Pons (tissue), 1 donor: ENCODE results near the gene ERICH3.

Source experiments
- DNase-seq: peaks from one replicate; pipeline ENCODE4 v3.0.0-alpha.2; 2016; ENCODE audit warnings: low spot score

Gene ERICH3

DNA sequence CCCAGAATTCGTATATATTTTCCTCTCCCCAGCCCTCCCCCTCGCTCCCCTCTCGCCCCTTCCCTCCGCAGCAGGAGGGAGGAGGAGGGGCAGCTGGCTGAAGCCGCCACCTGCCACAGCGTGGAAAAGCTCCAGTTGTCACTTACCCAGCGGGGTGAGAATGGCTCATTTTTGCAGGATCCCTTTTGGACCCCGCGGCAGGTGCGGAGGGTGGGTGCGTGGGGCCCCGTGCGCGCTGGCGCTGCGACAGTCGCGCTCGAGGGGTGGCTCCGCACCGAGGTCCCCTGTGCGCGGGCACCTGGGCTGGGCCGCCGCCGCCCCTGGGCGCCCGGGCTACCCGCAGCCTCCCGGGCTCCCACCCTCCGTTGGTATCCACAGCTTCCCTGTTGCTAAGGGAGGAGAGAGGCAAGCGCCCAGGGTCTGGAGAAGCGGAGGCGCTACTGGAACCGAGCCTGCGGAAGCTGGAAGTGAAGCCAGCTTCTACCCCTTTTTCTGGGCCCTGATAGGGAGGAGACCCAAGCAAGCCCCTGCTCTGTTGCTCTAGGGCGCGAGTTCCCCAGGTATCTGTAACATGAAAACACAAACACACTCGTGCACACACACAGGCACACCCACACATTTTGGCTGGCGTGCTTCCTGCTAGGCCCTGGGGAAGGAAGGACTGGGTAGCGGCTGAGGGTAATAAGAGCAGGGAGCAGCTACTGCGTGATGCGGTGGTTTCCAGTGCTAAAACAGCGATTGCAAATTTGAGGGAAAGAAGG, at the start of gene ERICH3:
TSS of gene ERICH3 (minus strand) at position 442 of the 761 bp plus-strand sequence. CDS start at position 169, 273 bp downstream.
- DNase-seq = no peak

DNA sequence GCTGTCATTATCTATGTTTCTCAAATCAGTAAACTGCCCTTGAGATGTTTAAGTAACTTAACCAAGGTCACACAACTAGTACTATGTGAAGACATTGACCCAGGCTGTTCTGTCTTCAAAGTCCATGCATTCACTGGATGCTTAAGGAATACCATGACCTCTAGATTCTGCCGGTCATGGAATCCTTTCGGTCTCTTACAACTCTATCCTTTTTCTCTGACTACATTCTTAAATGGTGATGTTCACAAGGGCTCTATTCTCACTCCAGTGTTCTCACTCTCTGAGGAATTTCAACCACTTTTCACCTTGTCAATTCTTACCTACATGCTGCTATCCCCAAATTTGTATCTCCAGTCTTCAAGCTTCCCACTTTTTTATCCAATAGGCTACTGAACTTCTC, 44.0 kb upstream of the ERICH3 start:
- no peak for DNase-seq

DNA sequence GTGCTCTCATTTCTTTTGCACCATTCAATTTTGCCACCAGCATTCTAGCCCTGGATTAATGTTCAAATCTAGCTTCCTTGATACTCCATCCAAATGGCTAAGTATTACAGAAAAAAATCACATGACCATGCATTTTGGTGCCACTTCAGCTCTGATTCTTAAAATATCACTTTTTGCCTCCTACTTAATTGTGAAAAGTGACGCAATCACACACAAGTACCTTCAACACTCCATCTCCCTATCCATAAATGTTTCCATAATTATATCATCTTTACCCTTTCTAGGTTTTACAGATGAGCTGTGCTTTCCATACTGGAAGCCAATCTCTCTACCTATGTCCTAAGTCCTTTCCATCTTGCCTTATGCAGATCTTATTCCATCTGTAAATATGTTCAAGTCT, 43.2 kb upstream of the ERICH3 start:
- DNase-seq = no peak

- no peak for DNase-seq
These were observed 42.2 kb upstream of the ERICH3 start for GRCh38 chr1:74715806-74716205.

DNA sequence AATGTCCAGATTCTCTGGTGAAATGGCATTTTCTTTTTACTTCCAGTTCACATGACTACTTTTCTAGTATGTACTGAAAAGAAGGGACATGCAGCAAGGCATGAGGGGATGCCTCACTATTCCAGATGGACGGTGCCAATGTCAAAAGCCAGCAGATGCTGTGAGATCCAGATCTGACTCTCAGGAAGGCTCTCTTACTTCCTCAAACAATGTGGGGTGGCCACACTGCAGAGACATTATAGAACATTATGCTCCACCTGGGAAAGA, 41.6 kb upstream of the ERICH3 start:
- no peak for DNase-seq

GRCh38 chr1:74714429-74715235, 41.0 kb upstream of the ERICH3 start:
- no peak for DNase-seq

DNA sequence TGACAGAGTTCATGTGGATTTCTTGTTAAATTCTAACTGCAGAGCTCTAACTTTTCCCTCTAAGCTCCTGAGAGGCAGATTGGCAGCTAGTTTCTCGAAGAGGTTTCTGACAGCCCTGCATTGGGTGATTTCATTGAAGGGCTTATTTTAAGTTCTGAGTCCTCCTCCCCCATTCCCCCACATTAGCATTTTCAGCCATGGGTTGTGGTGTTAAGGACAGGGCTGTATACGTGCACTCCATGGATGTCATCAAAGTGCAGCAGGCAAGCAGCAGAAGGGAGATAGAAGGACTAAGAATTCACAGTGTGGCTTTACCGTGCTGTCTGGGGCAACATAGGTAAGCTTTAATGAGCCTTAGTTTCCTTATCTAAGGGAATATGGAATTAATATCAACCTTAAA, 40.3 kb upstream of the ERICH3 start:
- no peak for DNase-seq

DNA sequence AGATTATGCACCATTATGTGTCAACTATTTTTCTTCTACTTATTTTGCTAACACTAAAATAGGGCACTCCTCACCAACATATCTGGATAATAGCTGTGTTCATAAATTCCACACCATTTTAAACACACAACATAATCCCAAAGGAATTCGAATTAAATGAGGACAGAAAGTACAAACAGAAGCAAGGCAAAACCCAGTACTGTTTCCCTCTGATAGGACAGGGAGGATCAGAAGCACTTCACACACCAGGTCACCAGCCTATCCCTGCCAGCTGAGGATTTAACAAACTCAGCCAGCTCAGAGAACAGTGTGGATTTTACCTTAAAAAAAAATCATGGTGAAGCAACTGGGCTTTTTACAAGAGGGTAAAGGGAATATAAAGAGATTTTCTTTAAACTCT, 39.3 kb upstream of the ERICH3 start:
- DNase-seq = no peak

DNA sequence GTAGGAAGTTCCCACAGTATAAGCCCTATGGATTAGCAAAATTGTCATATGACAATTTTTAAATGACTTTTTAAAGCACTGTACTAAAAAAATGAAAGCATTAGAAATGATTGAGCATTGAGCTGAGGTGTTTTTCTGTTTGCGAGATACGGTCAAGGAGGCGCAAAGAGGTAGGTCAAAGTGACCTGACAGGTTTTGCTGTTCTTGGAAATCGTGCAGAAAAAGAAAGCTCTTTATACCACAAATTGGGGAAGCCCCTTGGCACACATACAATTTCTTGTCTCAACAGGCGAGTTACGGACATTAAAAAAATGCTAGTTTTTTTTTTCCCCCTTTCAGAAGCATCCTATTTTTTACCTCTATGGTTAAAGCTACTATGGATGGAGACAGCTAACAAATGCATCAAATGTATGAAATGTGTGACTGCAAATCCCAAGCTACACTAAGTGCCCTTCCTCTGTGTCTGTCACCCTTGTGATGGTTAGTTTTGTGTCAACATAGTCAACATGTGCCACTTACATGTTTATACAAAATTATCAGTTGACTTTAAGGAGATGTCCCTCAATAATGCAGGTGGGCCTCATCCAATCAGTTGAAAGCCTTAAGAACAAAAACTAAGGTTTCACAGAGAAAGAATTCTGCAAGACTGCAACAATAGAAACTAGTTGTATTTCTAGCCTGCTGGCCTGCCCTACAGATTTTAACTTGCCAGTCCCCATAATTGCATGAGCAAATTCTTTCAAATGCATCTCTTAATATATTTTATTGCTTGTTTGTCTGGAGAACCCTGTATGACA, 30.0 kb upstream of the ERICH3 start:
- DNase-seq = no peak

DNA sequence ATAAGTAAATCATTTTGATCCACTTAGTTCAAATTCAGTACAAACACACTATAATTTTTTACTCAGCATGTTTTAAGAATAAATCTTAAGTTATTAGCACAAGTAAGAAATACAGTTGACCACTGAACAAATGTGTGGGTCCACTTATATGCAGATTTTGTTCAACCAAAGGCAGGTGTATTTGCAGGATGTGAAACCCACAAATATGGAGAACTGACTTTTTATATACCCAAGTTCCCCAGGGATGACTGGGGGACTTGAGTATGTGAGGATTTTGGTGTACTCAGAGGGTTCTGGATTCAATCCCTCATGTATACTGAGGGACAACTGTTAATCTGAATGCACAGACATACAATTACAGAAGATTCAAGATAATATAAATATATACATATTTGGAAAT, 25.7 kb upstream of the ERICH3 start:
- no peak for DNase-seq

DNA sequence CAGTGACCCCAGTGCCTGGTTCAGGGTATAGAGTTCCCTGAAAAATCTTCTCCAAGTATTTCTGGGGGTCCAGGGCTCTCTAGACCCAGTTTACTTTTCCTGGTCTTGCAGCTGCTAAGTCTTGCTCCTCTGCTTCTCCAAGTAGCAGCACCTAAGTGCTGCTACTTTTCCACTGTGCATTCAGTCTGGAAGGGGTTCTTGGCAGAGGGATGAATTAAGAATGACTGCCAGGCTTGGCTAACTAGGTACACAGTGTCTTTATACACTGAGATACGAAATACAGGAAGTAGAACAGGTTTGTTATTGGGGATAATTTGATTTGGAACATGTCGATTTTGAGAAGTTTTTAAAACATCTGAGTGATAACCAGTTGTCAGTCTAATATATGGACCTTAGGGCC, 24.2 kb upstream of the ERICH3 start:
- DNase-seq = no peak

DNA sequence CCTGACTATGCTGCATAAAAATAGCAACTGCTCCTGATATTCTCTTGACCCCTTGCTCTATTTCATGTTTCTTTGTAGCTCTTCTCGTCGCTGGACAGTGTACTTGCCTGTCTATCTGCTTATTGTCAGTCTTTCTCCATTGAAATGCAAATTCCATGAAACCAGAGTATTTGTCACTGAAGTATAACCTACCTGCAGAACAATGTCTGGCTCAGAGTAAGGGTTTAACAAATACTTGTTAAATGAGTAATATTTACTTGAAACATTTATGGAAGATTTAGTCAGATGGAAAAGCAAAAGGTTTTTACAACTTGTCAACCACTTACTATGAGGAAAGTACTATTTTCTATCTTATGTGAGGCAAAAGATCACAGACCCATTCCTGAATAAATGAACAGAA, 19.9 kb upstream of the ERICH3 start:
- DNase-seq = no peak

DNA sequence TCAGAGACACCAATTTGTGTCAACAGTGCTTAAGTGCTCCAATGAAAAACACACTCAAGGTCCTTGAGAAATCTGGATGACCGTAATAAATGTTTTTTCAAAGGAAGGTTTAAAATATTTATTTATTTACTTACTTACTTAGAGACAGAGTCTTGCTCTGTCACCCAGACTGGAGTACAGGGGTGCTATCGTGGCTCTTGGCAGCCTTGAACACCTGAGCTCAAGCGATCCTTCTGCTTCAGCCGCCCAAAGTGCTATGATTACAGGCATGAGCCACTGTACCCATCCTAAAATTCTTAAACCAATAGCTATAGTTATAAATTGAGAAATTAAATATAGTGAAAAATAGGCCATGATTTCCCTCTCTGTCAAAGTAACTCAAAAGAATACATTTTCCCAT, 17.3 kb upstream of the ERICH3 start:
- DNase-seq = no peak

GRCh38 chr1:74690364-74690696, 16.7 kb upstream of the ERICH3 start:
- no peak for DNase-seq

- DNase-seq = peak; percentile 77
These were observed 16.2 kb upstream of the ERICH3 start for GRCh38 chr1:74689621-74690363.

GRCh38 chr1:74686928-74687327, 13.3 kb upstream of the ERICH3 start:
- DNase-seq = no peak

GRCh38 chr1:74684301-74684700, 10.7 kb upstream of the ERICH3 start:
- DNase-seq = no peak

DNA sequence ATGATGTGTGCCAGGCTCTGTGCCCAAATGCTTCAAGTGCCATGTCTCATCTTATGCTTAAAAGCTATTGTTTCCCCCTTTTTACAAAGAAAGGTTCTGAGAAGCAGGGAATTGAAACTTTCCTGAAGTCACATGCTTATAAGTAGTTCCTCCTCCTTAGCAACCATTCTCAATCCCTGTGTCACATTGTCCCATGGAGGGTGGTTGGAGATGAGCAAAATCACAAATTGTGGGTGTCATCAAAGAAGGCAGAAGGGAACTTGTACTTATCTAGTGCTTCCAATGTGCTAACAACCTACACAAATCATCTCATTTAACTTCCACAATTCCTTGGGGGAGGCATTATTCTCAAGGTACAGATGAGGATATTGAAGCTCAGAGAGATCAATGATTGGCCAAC, 10.1 kb upstream of the ERICH3 start:
- DNase-seq = no peak

DNA sequence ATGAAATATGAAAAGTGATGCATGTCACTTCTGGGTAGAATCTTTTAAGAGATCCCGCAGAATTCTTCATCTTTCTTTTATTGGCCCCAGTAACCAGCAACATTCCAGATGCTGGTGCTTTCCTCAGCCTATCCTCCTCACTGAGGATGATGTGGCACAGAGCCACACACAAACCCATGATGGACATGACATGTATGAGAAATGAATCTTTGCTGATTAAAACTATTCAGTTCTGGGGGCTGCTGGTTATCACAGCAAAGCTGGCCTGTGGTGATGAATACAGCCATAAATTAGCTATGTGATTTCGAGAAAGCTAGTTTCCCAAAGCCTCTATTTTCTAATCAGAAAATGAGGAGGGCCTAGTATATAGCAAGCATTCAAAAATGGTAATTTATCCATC, 8.3 kb upstream of the ERICH3 start:
- DNase-seq = no peak

DNA sequence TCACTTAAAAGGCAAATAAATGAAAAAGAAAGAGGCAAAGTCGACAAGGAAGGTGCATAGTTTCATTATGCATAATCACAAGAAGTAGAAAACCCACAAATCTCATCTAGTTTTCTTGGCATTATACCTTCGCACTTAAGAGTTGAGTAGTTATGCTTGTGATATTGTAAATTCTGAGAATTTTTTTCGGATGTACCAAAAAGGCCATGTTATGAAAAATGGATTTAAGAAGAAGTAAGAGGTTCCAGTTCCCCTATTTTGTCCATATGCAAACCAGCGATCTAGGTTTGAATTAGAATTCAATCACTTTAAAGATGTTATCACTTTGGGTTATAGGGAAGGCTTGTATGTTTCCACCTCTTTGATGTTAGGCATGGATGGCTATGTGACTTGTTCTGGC, 7.9 kb upstream of the ERICH3 start:
- DNase-seq = no peak

DNA sequence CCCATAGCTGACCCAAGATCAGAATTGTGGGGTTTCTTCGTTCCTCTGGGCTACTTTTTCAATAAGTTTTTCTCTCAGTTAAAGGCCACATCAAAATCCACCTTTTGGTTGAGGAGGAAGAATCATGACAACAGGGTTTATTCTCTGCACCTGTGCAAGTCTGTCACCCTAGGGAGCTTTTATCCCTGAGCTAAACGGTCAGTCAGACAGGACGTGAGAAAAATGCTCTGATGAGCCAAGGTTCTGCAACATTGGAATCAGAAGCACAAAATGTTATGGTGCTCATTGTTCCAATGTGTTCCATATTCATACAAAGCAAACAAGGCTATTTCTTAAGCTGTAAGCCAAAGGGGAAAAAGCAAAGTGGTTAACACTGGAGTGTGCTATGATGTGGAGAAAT, 7.4 kb upstream of the ERICH3 start:
- no peak for DNase-seq

DNA sequence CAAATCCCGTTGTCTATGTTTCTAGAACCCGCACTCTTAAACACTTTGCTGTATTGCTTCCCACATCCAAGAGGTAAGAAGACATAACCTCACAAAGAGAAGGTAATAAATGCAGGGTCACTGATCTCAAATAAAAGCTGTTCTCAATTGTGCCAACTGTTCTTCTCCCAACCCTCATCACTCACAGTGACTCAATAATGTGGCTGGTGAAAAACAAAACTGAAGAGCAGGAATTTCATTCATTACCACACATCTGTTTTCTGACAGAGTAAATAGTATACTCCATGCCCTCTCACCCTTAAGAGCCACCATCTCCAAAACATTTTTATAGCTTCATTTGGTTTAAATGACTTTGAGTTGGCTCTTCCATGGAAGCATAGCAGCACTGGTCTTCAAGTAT, 6.2 kb upstream of the ERICH3 start:
- DNase-seq = no peak
